Measurements from ENCODE around the gene BIRC5. TPM values are rescaled to one million over a fixed set of nuclear protein-coding genes. Genes with fewer than 3 reads are reported as not detected.

BIRC5 gene
- total RNA-seq, 1 donor from 2014 or later = 12.3 TPM

GRCh38 chr17:78249074-78249817, 35.2 kb downstream of the BIRC5 start:
- Mint-ChIP-seq H3K9me3 (ENCODE audit: unreplicated experiment) (peaks cover 5% of the 10 kb centered on the region), H3K4me1 (ENCODE audit: unreplicated experiment) (peaks cover 9% of the 10 kb centered on the region), H3K27me3 (ENCODE audit: unreplicated experiment) (no peaks in the 10 kb centered on the region), H3K4me3 (ENCODE audit: unreplicated experiment) (no peak overlapping the region), H3K36me3 (ENCODE audit: unreplicated experiment) (no peaks in the 10 kb centered on the region), H3K27ac (ENCODE audit: unreplicated experiment) (no peak overlapping the region)
- no peak for DNase-seq (ENCODE audit: extremely low spot score, unreplicated experiment)
- TF ChIP-seq CTCF (IDR thresholded peaks at IDR 0.05) = no peak

- H3K36me3 Mint-ChIP-seq (ENCODE audit: unreplicated experiment) = no peaks in the 10 kb centered on the region
- TF ChIP-seq CTCF (IDR thresholded peaks at IDR 0.05) = no peak
- peaks cover 10% of the 10 kb centered on the region for H3K4me1 Mint-ChIP-seq (ENCODE audit: unreplicated experiment)
- H3K27me3 Mint-ChIP-seq (ENCODE audit: unreplicated experiment) = no peaks in the 10 kb centered on the region
- H3K27ac Mint-ChIP-seq (ENCODE audit: unreplicated experiment) = no peak overlapping the region
- no peak overlapping the region for H3K4me3 Mint-ChIP-seq (ENCODE audit: unreplicated experiment)
- no peak for DNase-seq (ENCODE audit: extremely low spot score, unreplicated experiment)
- H3K9me3 Mint-ChIP-seq (ENCODE audit: unreplicated experiment) = peaks cover 5% of the 10 kb centered on the region
Observed at GRCh38 chr17:78249818-78250806, 36.1 kb downstream of the BIRC5 start.

GRCh38 chr17:78250891-78251772, 37.1 kb downstream of the BIRC5 start:
- DNase-seq (ENCODE audit: extremely low spot score, unreplicated experiment) = peak; percentile 97
- Mint-ChIP-seq H3K4me1 (ENCODE audit: unreplicated experiment) (peaks cover 10% of the 10 kb centered on the region), H3K4me3 (ENCODE audit: unreplicated experiment) (no peak overlapping the region), H3K27me3 (ENCODE audit: unreplicated experiment) (no peaks in the 10 kb centered on the region), H3K36me3 (ENCODE audit: unreplicated experiment) (no peaks in the 10 kb centered on the region), H3K9me3 (ENCODE audit: unreplicated experiment) (no peaks in the 10 kb centered on the region), H3K27ac (ENCODE audit: unreplicated experiment) (no peak overlapping the region)
- peak; percentile 100 for TF ChIP-seq CTCF (IDR thresholded peaks at IDR 0.05)

GRCh38 chr17:78251773-78252103, 37.7 kb downstream of the BIRC5 start:
- H3K4me1 Mint-ChIP-seq (ENCODE audit: unreplicated experiment) = peaks cover 10% of the 10 kb centered on the region
- H3K27ac Mint-ChIP-seq (ENCODE audit: unreplicated experiment) = no peak overlapping the region
- no peak for DNase-seq (ENCODE audit: extremely low spot score, unreplicated experiment)
- H3K36me3 Mint-ChIP-seq (ENCODE audit: unreplicated experiment) = no peaks in the 10 kb centered on the region
- no peaks in the 10 kb centered on the region for H3K9me3 Mint-ChIP-seq (ENCODE audit: unreplicated experiment)
- no peak for TF ChIP-seq CTCF (IDR thresholded peaks at IDR 0.05)
- H3K27me3 Mint-ChIP-seq (ENCODE audit: unreplicated experiment) = no peaks in the 10 kb centered on the region
- H3K4me3 Mint-ChIP-seq (ENCODE audit: unreplicated experiment) = no peak overlapping the region
